ENCODE data around the gene WFDC2. TPM values are rescaled to one million over a fixed set of nuclear protein-coding genes. Genes with fewer than 3 reads are reported as not detected.

The WFDC2 gene
- not detected for total RNA-seq

- H3K4me1 Mint-ChIP-seq: peaks cover 5% of the 10 kb centered on the region
- CTCF ChIA-PET: interaction anchor here (0.9 to 1.0 kb wide), 3 partner anchors 17 to 96 kb away, joined by 3 read pairs; no protein-coding TSS in a partner anchor
- no peak within 1 kb of the TSS for H3K27ac Mint-ChIP-seq
- DNase-seq: no peak
- peak within 1 kb of the TSS; percentile 16 for H3K4me3 Mint-ChIP-seq
- no peaks in the 10 kb centered on the region for H3K36me3 Mint-ChIP-seq
- ATAC-seq: no peak
- H3K9me3 Mint-ChIP-seq (ENCODE audit: low read depth): no peaks in the 10 kb centered on the region
- H3K27me3 Mint-ChIP-seq: peaks cover 38% of the 10 kb centered on the region
These were observed at the start of gene WFDC2 for GRCh38 chr20:45469336-45470261. Gene WFDC2 (plus strand): TSS chr20:45469753. CDS start chr20:45469782, 29 bp downstream.

GRCh38 chr20:45420125-45420524 is 49.4 kb upstream of the WFDC2 start:
- peaks cover 37% of the 10 kb centered on the region for H3K4me1 Mint-ChIP-seq
- no peak overlapping the region for H3K27ac Mint-ChIP-seq
- DNase-seq: no peak
- CTCF ChIA-PET: interaction anchor here (0.9 to 2.8 kb wide), 5 partner anchors 11 to 102 kb away, joined by 3 to 14 read pairs (median 6); no protein-coding TSS in a partner anchor
- no peaks in the 10 kb centered on the region for H3K27me3 Mint-ChIP-seq
- no peak for ATAC-seq
- peaks cover 24% of the 10 kb centered on the region for H3K36me3 Mint-ChIP-seq
- no peak overlapping the region for H3K4me3 Mint-ChIP-seq
- H3K9me3 Mint-ChIP-seq (ENCODE audit: low read depth): no peaks in the 10 kb centered on the region

DNA sequence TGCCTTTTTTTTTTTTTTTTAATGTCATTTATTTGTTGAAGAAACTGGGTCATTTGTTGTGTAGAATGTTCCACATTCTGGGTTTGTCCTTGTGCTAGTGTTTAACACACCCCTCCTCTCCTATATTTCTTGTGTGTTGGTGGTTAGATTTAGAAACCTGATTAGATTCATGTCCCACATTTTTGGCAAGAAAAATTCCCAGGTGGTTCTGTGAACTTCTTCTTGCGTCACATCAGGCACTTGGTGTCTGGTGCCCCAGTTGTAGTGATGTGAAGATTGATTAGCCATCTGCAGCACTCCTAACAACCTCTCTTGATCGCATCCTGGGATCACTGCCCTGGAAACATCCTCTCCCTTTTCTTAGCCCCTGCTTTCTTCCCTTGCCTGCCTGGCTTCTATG is 45.9 kb upstream of the WFDC2 start:
- Mint-ChIP-seq H3K27ac (no peak overlapping the region), H3K9me3 (ENCODE audit: low read depth) (no peaks in the 10 kb centered on the region), H3K4me1 (peaks cover 9% of the 10 kb centered on the region), H3K4me3 (no peak overlapping the region), H3K36me3 (peaks cover 24% of the 10 kb centered on the region), H3K27me3 (no peaks in the 10 kb centered on the region)
- CTCF ChIA-PET: no interaction called here
- no peak for DNase-seq
- ATAC-seq: no peak

- Mint-ChIP-seq H3K36me3 (peaks cover 19% of the 10 kb centered on the region), H3K9me3 (ENCODE audit: low read depth) (no peaks in the 10 kb centered on the region), H3K4me3 (no peak overlapping the region), H3K27ac (no peak overlapping the region), H3K4me1 (no peaks in the 10 kb centered on the region), H3K27me3 (no peaks in the 10 kb centered on the region)
- DNase-seq (no peak), ATAC-seq (no peak)
- CTCF ChIA-PET: no interaction called here
These were observed 44.0 kb upstream of the WFDC2 start for GRCh38 chr20:45425561-45425960.

DNA sequence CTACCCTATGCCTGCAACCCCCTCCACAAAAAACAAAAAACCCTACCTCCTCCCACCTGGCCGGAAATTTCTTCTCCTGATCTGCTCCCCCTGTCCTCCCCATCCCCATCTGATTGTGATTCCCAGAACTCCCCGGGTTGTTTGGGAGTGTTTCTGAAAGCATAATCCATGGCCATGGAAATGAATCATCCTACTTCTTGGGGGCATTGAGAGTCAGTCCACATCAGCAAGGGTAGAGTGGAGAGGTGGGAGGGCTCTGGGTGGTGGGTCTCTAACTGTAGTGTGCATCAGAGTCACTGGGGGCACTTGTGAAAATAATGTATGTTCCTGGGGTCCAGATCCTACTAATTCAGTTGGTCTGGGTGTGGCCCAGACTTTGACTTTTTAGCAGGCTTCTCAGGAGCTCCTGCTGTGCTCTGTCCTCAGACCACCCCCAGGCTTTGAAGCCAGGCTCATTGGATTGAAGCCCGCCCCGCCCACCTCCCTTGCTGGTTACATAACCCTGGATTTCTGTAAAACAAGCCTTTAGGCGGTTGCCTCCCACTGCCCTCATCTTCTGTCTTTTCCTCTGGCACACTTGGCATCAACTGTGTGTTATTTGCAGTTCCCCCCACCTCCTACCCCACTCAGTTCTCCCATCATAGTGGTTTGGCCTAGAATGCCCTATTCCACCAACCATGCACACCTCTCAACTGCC is 43.1 kb upstream of the WFDC2 start:
- H3K27me3 Mint-ChIP-seq: no peaks in the 10 kb centered on the region
- no peaks in the 10 kb centered on the region for H3K9me3 Mint-ChIP-seq (ENCODE audit: low read depth)
- DNase-seq (no peak), ATAC-seq (no peak)
- no peak overlapping the region for H3K27ac Mint-ChIP-seq
- CTCF ChIA-PET: interaction anchor here (2.5 kb wide), 1 partner anchor 11 kb away, joined by 15 read pairs; no protein-coding TSS in a partner anchor
- peaks cover 2% of the 10 kb centered on the region for H3K4me1 Mint-ChIP-seq
- H3K4me3 Mint-ChIP-seq: no peak overlapping the region
- peaks cover 18% of the 10 kb centered on the region for H3K36me3 Mint-ChIP-seq

- ATAC-seq: no peak
- Mint-ChIP-seq H3K27me3 (no peaks in the 10 kb centered on the region), H3K4me1 (peaks cover 13% of the 10 kb centered on the region), H3K9me3 (ENCODE audit: low read depth) (no peaks in the 10 kb centered on the region), H3K27ac (peak overlapping the region; percentile 19), H3K36me3 (peaks cover 20% of the 10 kb centered on the region), H3K4me3 (no peak overlapping the region)
- CTCF ChIA-PET: interaction anchor here (2.5 to 14.2 kb wide), 2 partner anchors 10 to 59 kb away, joined by 15 to 478 read pairs; partner anchors contain the start of gene SYS1
- no peak for DNase-seq
These were observed 42.1 kb upstream of the WFDC2 start for GRCh38 chr20:45427236-45428149.

GRCh38 chr20:45429618-45430017 is 39.9 kb upstream of the WFDC2 start:
- CTCF ChIA-PET: interaction anchor here (1.0 to 14.2 kb wide), 4 partner anchors 14 to 118 kb away, joined by 3 to 478 read pairs (median 4); partner anchors contain the start of genes PIGT and SYS1
- ATAC-seq (no peak), DNase-seq (no peak)
- H3K36me3 Mint-ChIP-seq: peaks cover 15% of the 10 kb centered on the region
- peaks cover 17% of the 10 kb centered on the region for H3K4me1 Mint-ChIP-seq
- H3K9me3 Mint-ChIP-seq (ENCODE audit: low read depth): no peaks in the 10 kb centered on the region
- H3K27me3 Mint-ChIP-seq: no peaks in the 10 kb centered on the region
- no peak overlapping the region for H3K27ac Mint-ChIP-seq
- H3K4me3 Mint-ChIP-seq: no peak overlapping the region

DNA sequence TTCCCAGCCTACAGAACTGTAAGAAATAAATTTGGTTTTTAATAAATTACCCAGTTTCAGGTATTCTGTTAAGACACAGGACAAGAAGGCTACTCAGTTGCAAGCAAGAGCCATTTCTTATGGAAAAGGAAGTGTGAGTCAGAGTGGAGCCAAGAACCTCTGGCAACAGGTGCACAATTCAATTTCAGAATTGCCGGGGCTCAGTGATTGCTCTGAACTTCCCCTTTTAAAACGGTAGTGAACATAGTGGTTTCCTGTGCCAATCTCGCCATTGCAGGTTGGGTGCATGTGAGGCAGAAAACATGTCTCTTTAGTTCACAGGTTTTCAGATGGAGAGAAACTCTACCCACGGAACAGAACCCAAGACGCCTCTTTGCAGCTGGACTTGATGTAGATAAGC is 37.3 kb upstream of the WFDC2 start:
- peak overlapping the region; percentile 45 for H3K27ac Mint-ChIP-seq

GRCh38 chr20:45433316-45433715 is 36.2 kb upstream of the WFDC2 start:
- CTCF ChIA-PET: interaction anchor here (2.1 to 14.2 kb wide), 2 partner anchors 65 to 115 kb away, joined by 6 to 478 read pairs; partner anchors contain the start of gene SYS1
- DNase-seq (no peak), ATAC-seq (no peak)
- no peaks in the 10 kb centered on the region for H3K9me3 Mint-ChIP-seq (ENCODE audit: low read depth)
- no peak overlapping the region for H3K4me3 Mint-ChIP-seq
- no peaks in the 10 kb centered on the region for H3K27me3 Mint-ChIP-seq
- peaks cover 12% of the 10 kb centered on the region for H3K36me3 Mint-ChIP-seq
- peaks cover 28% of the 10 kb centered on the region for H3K4me1 Mint-ChIP-seq
- H3K27ac Mint-ChIP-seq: no peak overlapping the region

More for the DNA sequence above, 37.3 kb upstream of the WFDC2 start:
- DNase-seq (peak; percentile 50), ATAC-seq (no peak)
- no peaks in the 10 kb centered on the region for H3K27me3 Mint-ChIP-seq
- H3K4me3 Mint-ChIP-seq: no peak overlapping the region
- no peaks in the 10 kb centered on the region for H3K9me3 Mint-ChIP-seq (ENCODE audit: low read depth)
- H3K36me3 Mint-ChIP-seq: peaks cover 12% of the 10 kb centered on the region
- CTCF ChIA-PET: interaction anchor here (0.7 to 14.2 kb wide), 4 partner anchors 11 to 114 kb away, joined by 3 to 478 read pairs (median 6); partner anchors contain the start of gene SYS1
- H3K4me1 Mint-ChIP-seq: peaks cover 28% of the 10 kb centered on the region

DNA sequence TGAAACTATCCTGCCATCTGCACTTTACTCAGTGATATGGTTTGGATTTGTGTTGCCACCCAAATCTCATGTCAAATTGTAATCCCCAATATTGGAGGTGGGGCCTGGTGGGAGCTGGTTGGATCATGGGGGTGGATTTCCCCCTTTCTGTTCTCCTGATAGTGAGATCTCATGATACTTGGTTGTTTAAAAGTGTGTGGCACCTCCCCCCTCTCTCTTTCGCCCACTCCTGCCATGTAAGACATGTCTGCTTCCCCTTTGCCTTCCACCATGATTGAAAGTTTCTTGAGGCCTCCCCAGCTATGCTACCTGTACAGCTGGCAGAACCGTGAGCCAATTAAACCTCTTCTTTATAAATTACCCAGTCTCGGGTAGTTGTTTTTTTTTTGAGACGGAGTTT is 35.6 kb upstream of the WFDC2 start:
- H3K27ac Mint-ChIP-seq: peak overlapping the region; percentile 11
- DNase-seq (no peak), ATAC-seq (no peak)
- no peaks in the 10 kb centered on the region for H3K27me3 Mint-ChIP-seq
- peaks cover 12% of the 10 kb centered on the region for H3K36me3 Mint-ChIP-seq
- CTCF ChIA-PET: interaction anchor here (4.4 to 14.2 kb wide), 2 partner anchors 66 to 122 kb away, joined by 26 to 478 read pairs; partner anchors contain the start of gene SYS1
- H3K4me3 Mint-ChIP-seq: no peak overlapping the region
- H3K4me1 Mint-ChIP-seq: peaks cover 28% of the 10 kb centered on the region
- no peaks in the 10 kb centered on the region for H3K9me3 Mint-ChIP-seq (ENCODE audit: low read depth)

DNA sequence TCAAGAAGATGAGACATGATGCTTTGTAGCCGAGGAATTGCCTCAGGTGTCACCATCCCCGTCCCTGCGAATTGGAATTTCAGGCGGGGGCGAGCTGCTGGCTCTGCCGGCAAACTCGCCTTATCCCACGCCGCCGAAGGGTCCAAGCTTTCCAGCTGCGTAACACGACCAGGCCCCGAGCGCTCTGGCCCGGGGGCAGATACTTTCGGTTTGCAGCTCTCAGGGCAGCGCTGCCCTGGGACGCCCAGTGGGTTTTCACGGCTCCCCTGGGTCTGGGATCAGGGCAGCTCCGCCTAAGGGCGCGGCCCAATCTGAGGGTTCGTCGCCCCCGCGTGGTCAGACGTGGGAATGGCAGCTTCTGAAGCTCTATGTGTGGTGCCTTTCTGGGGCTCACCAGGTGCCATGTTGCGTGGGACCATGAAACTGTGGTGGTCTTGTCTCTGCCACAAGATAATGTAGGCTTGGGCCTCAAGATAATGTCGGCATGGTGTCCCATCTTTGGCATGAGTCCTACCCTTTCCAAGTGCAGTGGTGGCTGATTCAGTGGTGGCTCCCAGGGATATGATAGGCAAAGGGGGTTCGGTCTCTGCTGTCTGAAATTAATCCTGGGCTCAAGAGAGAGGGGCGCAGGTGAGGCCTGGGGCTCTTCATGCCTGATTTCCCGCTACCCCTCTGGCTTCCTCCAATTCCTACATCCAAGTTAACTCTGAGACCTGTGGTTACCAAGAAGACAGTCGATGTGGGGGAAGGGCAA is 32.6 kb upstream of the WFDC2 start:
- ATAC-seq: peak; percentile 100
- H3K27ac Mint-ChIP-seq: peak overlapping the region; percentile 58
- peaks cover 24% of the 10 kb centered on the region for H3K4me1 Mint-ChIP-seq
- H3K36me3 Mint-ChIP-seq: peaks cover 6% of the 10 kb centered on the region
- CTCF ChIA-PET: interaction anchor here (0.6 to 14.2 kb wide), 38 partner anchors 9 to 339 kb away, joined by 3 to 478 read pairs (median 7); partner anchors contain the start of genes PIGT, RBPJL, SYS1 and TP53TG5
- peak; percentile 91 for DNase-seq
- no peaks in the 10 kb centered on the region for H3K9me3 Mint-ChIP-seq (ENCODE audit: low read depth)
- H3K27me3 Mint-ChIP-seq: no peaks in the 10 kb centered on the region
- peak overlapping the region; percentile 81 for H3K4me3 Mint-ChIP-seq

GRCh38 chr20:45440424-45440823 is 29.1 kb upstream of the WFDC2 start:
- no peak for ATAC-seq
- Mint-ChIP-seq H3K27ac (no peak overlapping the region), H3K9me3 (ENCODE audit: low read depth) (no peaks in the 10 kb centered on the region), H3K4me1 (peaks cover 40% of the 10 kb centered on the region), H3K4me3 (no peak overlapping the region), H3K27me3 (peaks cover 16% of the 10 kb centered on the region), H3K36me3 (no peaks in the 10 kb centered on the region)
- CTCF ChIA-PET: interaction anchor here (0.8 to 14.2 kb wide), 5 partner anchors 9 to 122 kb away, joined by 3 to 478 read pairs (median 4); partner anchors contain the start of gene SYS1
- no peak for DNase-seq

All from activated CD8-positive, alpha-beta memory T cell treated with anti-CD3 and anti-CD28 coated beads, Interleukin-2, amount 10 ng/mL, durations not matched to agents 7 days and 5 days (primary cell).